Epithelial cell of esophagus (primary cell): Measurements from ENCODE around the gene CACNA1F.

Experiments used
- DNase-seq: peaks from one replicate; pipeline ENCODE4 v3.0.0; 2010; ENCODE audit warnings: low read depth
- H3K4me3 ChIP-seq: 2 replicates; pipeline ENCODE4 v1.5.1; 2011; ENCODE audit warnings: mild to moderate bottlenecking, low read length, control low read depth
- TF ChIP-seq, protein P1 (sequence below): IDR thresholded peaks from 2 replicates; pipeline ENCODE4 v1.5.1; 2011; ENCODE audit warnings: low read depth, mild to moderate bottlenecking, low read length, control low read depth, inconsistent platforms; ENCODE audit not compliant: insufficient read depth; ENCODE audit errors: missing control alignments

CACNA1F gene

DNA sequence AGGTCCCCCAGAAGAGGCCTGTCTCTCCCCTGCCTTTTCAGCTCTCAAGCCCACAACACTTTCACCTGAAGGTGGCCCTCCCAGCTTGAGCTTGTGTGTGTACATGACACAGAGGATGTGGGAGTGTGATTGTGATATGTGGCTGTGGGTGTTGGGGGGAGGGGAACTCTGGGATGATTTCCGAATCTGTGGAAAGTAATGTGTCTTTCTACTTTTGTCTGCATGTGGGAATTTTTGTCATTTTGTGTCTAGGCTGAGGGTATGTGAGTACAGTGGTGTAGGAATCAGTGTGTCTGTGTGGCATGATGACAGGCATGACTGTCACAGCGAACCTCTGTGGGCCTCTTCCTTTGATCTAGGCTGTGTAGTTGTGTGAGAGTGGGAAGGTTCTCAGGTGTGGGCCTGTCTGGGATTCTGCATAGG is 39.6 kb downstream of the CACNA1F start:
- no peak for DNase-seq
- TF ChIP-seq, protein P1, sequence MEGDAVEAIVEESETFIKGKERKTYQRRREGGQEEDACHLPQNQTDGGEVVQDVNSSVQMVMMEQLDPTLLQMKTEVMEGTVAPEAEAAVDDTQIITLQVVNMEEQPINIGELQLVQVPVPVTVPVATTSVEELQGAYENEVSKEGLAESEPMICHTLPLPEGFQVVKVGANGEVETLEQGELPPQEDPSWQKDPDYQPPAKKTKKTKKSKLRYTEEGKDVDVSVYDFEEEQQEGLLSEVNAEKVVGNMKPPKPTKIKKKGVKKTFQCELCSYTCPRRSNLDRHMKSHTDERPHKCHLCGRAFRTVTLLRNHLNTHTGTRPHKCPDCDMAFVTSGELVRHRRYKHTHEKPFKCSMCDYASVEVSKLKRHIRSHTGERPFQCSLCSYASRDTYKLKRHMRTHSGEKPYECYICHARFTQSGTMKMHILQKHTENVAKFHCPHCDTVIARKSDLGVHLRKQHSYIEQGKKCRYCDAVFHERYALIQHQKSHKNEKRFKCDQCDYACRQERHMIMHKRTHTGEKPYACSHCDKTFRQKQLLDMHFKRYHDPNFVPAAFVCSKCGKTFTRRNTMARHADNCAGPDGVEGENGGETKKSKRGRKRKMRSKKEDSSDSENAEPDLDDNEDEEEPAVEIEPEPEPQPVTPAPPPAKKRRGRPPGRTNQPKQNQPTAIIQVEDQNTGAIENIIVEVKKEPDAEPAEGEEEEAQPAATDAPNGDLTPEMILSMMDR = no peak
- no peak overlapping the region for H3K4me3 ChIP-seq

DNA sequence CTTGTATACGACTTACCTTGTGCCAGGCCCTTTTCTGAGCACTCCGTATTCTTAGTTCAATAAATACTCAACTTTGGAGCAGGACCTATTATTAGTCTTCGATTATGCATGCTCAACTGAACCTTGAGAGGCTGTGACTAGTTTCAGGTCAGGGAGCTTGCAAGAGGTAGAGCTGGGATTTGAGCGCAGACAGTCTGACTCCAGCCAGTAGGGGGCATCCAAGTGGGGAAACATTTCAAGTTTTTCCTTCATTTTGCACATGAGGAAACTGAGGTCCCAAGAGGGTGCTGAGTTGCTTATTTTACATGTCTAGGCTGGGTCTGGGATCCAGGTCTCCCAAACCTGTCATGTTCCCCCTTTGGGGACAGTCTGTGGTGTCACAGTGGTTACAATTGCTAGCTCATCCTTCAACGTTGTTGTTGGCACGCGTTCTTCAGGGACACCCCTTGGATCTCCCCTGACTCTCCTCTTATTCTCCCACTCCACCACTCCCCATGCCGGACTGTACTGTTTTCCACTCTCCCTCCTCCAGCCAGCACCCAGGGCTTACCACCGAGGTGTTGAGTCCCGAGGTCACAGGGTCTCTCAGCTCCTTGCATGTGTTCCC is 40.3 kb downstream of the CACNA1F start:
- H3K4me3 ChIP-seq = no peak overlapping the region
- TF ChIP-seq, protein P1 = peak; percentile 65
- peak; percentile 50 for DNase-seq

DNA sequence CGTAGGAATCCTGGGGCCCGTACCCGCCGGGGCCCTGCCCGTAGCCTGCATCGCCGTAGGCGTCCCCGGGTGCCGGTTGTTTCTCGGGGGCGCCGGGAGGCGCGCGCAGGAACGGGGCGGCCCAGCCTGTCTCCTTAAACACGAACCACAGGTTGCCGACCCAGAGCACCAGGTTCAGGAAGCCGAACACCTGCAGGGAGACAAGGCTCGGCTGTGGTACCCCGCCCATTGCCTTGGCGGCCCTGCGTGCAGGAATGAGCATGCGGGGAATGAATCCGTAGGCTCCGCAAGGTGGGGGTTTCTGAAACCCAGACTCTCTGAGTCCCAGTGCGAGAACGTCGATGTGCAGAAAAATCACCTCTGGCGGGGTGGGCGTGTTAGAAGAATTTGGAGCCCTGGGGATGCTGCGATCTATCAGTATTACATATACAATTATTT is 41.5 kb downstream of the CACNA1F start:
- peak overlapping the region; percentile 64 for H3K4me3 ChIP-seq
- DNase-seq = no peak
- TF ChIP-seq, protein P1 = no peak

DNA sequence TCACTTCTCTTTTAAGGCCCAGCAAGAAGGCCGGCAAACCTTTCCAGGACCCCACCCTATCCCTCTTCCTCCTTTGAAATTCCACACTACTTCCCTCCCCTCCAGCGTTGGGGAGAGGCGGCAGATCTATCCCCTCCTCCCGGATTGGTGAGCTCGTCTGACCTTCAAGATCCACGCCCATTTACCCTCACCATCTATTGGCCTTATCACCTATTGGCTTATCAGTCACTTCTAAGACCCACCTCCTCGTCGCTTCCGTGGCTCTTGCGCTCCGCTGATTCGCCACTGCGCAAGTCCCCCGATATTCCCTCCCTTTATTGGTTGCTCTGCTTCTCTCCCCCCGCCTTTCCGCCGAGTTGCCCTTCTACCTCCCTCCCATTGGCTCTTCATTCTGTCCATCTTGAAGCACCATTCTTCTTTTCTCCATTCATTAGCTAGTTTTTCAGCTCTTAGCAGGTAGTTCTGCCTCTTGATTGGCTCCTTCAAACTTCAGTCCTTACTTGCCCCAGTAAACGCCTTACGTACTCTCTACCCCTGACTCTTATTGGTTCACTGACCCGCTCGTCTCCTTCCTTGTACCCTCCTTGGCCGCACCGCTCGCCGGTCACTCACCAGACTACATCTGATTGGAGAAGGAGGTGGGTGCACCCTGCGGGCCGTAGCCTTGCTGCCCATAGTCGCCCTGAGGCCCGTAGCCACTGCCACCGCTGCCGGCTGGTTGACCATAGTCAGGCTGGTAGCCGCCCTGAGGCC is 42.1 kb downstream of the CACNA1F start:
- TF ChIP-seq, protein P1 = no peak
- DNase-seq = peak; percentile 98
- H3K4me3 ChIP-seq = peak overlapping the region; percentile 64

DNA sequence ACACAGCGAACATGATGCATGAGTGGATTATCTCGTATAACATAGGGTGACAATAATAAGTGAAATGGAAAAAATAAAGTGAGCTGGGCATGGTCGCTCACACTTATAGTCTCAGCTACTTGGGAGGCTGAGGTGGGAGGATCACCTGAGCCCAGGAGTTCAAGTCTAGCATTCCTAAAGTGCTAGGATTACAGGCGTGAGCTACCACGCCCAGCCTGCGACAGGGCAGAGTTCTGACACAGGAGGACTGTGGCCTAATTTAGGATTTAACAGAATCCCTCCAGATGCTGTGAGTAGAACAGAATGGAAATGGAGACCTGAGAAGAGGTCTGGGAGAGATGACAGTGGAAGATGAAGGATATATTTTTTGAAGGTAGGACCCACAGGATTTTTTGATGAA is 43.5 kb downstream of the CACNA1F start:
- peak overlapping the region; percentile 19 for H3K4me3 ChIP-seq
- no peak for DNase-seq
- TF ChIP-seq, protein P1 = no peak

DNA sequence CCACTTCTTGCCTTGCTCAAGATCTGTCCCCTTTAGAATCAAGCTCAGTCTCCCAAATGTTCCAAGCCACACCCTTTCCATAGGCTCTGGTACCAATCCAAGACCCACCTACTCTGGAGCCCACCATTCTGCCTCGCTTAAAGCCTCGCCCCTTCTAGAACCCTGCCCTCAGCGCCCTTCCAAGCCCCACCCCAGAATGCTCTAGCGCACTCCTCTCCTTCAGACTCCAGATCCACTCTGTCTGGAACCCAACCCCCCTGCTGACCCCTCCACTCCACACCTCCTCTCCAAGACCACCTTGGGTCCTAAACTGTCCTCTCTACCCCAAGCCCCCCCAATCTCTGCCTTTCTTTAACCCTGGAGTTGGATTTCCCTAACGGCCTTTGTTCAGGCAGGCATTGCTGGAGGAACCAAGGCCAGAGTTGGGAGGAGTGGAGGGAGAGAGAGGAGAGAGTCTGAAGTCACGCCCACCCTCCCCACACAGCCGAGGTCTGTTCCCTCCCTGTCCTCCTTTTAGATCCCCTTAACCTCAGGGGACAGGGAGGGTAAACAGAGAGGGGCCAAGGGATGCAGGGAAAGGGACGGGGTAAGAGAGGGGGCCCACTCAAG is 44.6 kb downstream of the CACNA1F start:
- no peak overlapping the region for H3K4me3 ChIP-seq
- no peak for DNase-seq
- TF ChIP-seq, protein P1 = no peak
